GM21717 (cell line): ENCODE measurements around the gene VSIR.

Experiments
- ATAC-seq: cut with Tn5 transposase; IDR thresholded peaks from one replicate; pipeline ENCODE4 v1.9.1; 2021; ENCODE audit warnings: mild to moderate bottlenecking, moderate library complexity; ENCODE audit not compliant: unreplicated experiment

Gene VSIR

GRCh38 chr10:71765906-71766716 lies 7.2 kb downstream of the VSIR start:
- no peak for ATAC-seq

- no peak for ATAC-seq
Measured at GRCh38 chr10:71765176-71765904, 8.0 kb downstream of the VSIR start.

- ATAC-seq = no peak
Measured at GRCh38 chr10:71763352-71764127, 9.8 kb downstream of the VSIR start.

- no peak for ATAC-seq
Measured at GRCh38 chr10:71762324-71762723, 11.0 kb downstream of the VSIR start.

- ATAC-seq = no peak
Measured at GRCh38 chr10:71761541-71762113, 11.7 kb downstream of the VSIR start.

GRCh38 chr10:71761105-71761511 lies 12.2 kb downstream of the VSIR start:
- ATAC-seq = no peak

- no peak for ATAC-seq
Measured at GRCh38 chr10:71757399-71757922, 15.9 kb downstream of the VSIR start.

GRCh38 chr10:71756311-71757191 lies 16.8 kb downstream of the VSIR start:
- ATAC-seq = no peak

- no peak for ATAC-seq
Measured at GRCh38 chr10:71755179-71755879, 18.0 kb downstream of the VSIR start.

- no peak for ATAC-seq
Measured at GRCh38 chr10:71754562-71754961, 18.8 kb downstream of the VSIR start.

- ATAC-seq = no peak
Measured at GRCh38 chr10:71753960-71754505, 19.3 kb downstream of the VSIR start.

GRCh38 chr10:71753091-71753959 lies 20.0 kb downstream of the VSIR start:
- no peak for ATAC-seq

GRCh38 chr10:71752391-71753090 lies 20.8 kb downstream of the VSIR start:
- no peak for ATAC-seq

GRCh38 chr10:71751515-71752224 lies 21.6 kb downstream of the VSIR start:
- no peak for ATAC-seq

GRCh38 chr10:71750986-71751385 lies 22.3 kb downstream of the VSIR start:
- ATAC-seq = no peak

GRCh38 chr10:71750124-71750841 lies 23.0 kb downstream of the VSIR start:
- ATAC-seq = no peak
